Pancreas (tissue), 10 donors: ENCODE results near the gene TPST1. TPM values are rescaled to one million over a fixed set of nuclear protein-coding genes. Genes with fewer than 3 reads are reported as not detected.

Experiments used
- ATAC-seq, 4 donors: fragments of 200-7000 bp; cut with Tn5 transposase; one replicate each; pipeline versions ENCODE4 v1.8.0 to v1.9.1; 2020; ENCODE audit warnings: mild to moderate bottlenecking in 4 of 4, moderate library complexity in 4 of 4
- DNase-seq, 6 donors: peaks; one replicate each; pipeline ENCODE4 v3.0.0-alpha.2; 2020
- FAIRE-seq: peaks from 2 replicates; lab custom pipeline; 2012; peaks lifted over from hg19 to GRCh38; lab: Jason Lieb, UNC
- H3K27ac ChIP-seq, 4 donors: fragments of 200-600 bp; sonication (generic); 1 replicate in 3 of 4; 2 replicates in 1 of 4; pipeline versions ENCODE4 v1.5.0 to v1.8.0; 2020
- H3K27me3 ChIP-seq, 4 donors: fragments of 200-600 bp; one replicate each; pipeline ENCODE4 v1.8.0; 2021
- H3K36me3 ChIP-seq, 3 donors: fragments of 200-600 bp; sonication (generic) in 1 of 3; one replicate each; pipeline versions ENCODE4 v1.5.0 to v1.8.0; 2020 to 2021
- H3K4me1 ChIP-seq, 3 donors: fragments of 200-600 bp; one replicate each; pipeline ENCODE4 v1.8.0; 2021
- H3K4me3 ChIP-seq, 4 donors: fragments of 200-600 bp; sonication (generic) in 2 of 4; one replicate each; pipeline versions ENCODE4 v1.5.0 to v1.8.0; 2020 to 2021
- H3K9me3 ChIP-seq, 4 donors: fragments of 200-600 bp; one replicate each; pipeline ENCODE4 v1.8.0; 2021
- WGBS, 2 donors: extraction: QIAGEN DNeasy Blood & Tissue Kit; methylation state at CpG; one replicate each; pipeline ENCODE4 v1.1.7; 2013; 5-methylcytosine and 5-hydroxymethylcytosine counted together
- intact Hi-C, 3 donors: fragments of 100-400 bp; cut with DNase I; formaldehyde crosslinking; loops; one replicate each; pipeline versions ENCODE4 v1.11.1 to v1.14.2; 2022
- polyA plus RNA-seq, 2 donors: library from polyadenylated mRNA; stranded (reverse); fragments of 200-250 nt; gene quantifications; one replicate each; pipeline ENCODE4 v1.2.3, GENCODE V29; 2013
- total RNA-seq, 6 donors: library from RNA; stranded (reverse); fragmentation: NEBNext Ultra II Directional in 4 of 6; extraction: Animal tissue kit (Norgen Biotek cat#: 25700) in 4 of 6; gene quantifications; one replicate each; pipeline versions ENCODE4 v1.2.1 to v1.2.4, GENCODE V29; 2021 to 2023
- TF ChIP-seq, protein P1 (sequence below), 4 donors: fragments of 200-600 bp; sonication (generic) in 3 of 4; IDR thresholded peaks; one replicate each; pipeline versions ENCODE4 v1.5.0 to v1.8.0; 2021; ENCODE audit warnings: antibody characterized with exemption in 4 of 4
- donor health status: healthy with polysubstance abuse.
- donor health status: DM: no; HTN: no; CAD: no; lungs with moderate emphysema.
- donor health status: DM: no; HTN: no; CAD: no.
- donor health status: control.
- donor health status: control.
- donor health status: Bipolar disorder and iron deficiency.
- donor health status: DM: yes; HTN: yes; CAD: no.
- donor health status: DM: no; HTN: no; CAD: no.
- donor health status: DM: no; HTN: no; CAD: no.
- donor health status: DM: yes; HTN: yes; CAD: no.

TPST1 gene
- total and polyA plus RNA-seq, 8 donors: 3.3 to 18.5 (median 6.3) TPM

DNA sequence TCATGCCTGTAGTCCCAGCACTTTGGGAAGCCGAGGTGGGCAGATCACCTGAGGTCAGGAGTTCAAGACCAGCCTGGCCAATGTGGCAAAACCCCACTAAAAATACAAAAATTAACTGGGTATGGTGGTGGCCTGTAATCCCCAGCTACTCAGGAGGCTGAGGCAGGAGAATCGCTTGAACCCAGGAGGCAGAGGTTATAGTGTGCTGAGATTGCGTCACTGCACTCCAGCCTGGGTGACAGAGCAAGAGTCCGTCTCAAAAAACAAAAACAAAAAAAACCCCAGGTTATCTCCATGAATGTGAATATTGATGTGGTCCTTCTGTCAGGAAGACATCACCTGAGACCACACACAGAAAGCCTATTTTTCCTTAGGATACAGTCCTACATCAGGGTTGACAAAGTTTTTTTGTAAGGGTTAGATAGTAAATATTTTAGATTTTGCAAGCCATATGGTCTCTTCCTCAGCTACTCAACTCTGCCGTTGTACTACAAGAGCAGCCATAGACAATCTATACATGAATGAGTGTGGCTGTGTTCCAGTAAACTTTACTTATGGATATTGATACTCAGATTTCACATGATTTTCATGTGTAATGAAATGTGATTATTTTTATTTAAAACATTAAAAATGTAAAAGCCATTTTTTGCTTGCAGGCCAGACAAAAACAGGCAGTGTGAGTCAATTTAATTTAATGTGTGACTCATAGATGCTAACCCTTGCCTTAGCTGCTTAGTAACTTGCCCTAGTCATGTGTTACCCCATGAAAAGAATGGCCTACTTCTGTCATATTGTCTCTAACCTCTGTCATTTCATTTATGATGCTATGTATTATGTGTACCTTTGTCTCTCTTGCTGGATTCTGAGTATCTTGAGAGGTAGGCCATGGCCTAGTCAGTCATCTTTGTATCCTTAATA lies 78.1 kb downstream of the TPST1 start:
- H3K27me3 ChIP-seq: no peaks in the 10 kb centered on the region
- intact Hi-C loops: no loop called here
- no peak overlapping the region for H3K27ac ChIP-seq
- ATAC-seq (peak in 3 of 4 donors; percentile 56 to 86 (median 80)), FAIRE-seq (no peak), DNase-seq (no peak)
- no peaks in the 10 kb centered on the region for H3K9me3 ChIP-seq
- H3K36me3 ChIP-seq: no peaks in the 10 kb centered on the region
- H3K4me1 ChIP-seq: no peaks in the 10 kb centered on the region
- no peak overlapping the region for H3K4me3 ChIP-seq
- 89 to 90% methylated on average over 5 of the region's 5 CpGs for whole genome bisulfite sequencing, 2 donors
- TF ChIP-seq, protein P1, sequence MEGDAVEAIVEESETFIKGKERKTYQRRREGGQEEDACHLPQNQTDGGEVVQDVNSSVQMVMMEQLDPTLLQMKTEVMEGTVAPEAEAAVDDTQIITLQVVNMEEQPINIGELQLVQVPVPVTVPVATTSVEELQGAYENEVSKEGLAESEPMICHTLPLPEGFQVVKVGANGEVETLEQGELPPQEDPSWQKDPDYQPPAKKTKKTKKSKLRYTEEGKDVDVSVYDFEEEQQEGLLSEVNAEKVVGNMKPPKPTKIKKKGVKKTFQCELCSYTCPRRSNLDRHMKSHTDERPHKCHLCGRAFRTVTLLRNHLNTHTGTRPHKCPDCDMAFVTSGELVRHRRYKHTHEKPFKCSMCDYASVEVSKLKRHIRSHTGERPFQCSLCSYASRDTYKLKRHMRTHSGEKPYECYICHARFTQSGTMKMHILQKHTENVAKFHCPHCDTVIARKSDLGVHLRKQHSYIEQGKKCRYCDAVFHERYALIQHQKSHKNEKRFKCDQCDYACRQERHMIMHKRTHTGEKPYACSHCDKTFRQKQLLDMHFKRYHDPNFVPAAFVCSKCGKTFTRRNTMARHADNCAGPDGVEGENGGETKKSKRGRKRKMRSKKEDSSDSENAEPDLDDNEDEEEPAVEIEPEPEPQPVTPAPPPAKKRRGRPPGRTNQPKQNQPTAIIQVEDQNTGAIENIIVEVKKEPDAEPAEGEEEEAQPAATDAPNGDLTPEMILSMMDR (IDR thresholded peaks at IDR 0.05): no peak

DNA sequence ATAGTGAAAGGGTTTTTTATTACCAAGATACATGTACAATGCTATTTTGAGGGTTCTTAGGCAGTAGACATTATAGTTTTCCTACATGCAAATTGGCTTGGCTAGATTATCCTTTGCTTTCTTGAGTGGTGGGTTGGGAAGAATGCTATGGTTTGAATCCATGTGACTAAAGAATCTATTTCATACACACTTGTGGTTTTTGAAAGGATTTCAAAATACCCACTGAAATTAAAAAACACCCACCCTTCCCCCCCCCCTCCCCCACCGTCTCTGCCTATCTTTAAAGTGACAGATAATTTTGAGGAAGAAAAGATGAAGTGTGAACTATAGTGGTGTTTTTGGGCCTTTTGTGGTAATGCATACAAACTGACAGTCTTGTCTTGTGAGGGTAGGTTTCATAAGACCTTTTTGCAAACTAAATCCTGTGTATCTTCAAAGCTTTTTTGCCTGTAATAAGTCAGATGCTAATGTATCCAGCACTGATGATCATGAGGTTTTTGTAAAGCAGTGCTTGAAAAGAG lies 90.9 kb downstream of the TPST1 start:
- no peaks in the 10 kb centered on the region for H3K27me3 ChIP-seq
- H3K9me3 ChIP-seq: no peaks in the 10 kb centered on the region
- FAIRE-seq (no peak), DNase-seq (no peak), ATAC-seq (peak in 1 of 4 donors; percentile 61)
- H3K4me3 ChIP-seq: no peak overlapping the region
- no peak overlapping the region for H3K27ac ChIP-seq
- 61 to 94% methylated on average over 1 of the region's 1 CpG for WGBS, 2 donors
- intact Hi-C loops: no loop called here
- H3K36me3 ChIP-seq: no peaks in the 10 kb centered on the region
- H3K4me1 ChIP-seq: no peaks in the 10 kb centered on the region
- TF ChIP-seq, protein P1 (IDR thresholded peaks at IDR 0.05): no peak

DNA sequence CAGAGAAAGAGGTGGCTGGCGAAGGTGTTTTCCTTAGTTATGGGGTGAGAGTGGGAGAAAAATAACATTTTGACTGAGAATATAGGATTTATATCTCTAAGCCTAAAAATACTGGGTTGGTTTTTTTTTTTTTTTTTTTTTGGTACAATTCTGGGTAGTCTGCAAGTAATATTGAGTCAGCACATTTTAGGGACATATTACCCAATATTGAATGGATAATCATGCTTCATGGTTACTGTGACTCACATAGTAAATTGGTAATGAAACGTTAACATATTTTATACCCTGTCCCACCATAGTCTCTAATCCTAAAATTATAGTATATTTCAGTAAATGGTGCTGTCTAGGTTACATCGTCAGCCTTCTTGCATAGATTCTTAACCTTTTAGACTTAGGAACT lies 91.4 kb downstream of the TPST1 start:
- Histone ChIP-seq H3K36me3 (no peaks in the 10 kb centered on the region), H3K9me3 (no peaks in the 10 kb centered on the region), H3K4me3 (no peak overlapping the region), H3K4me1 (no peaks in the 10 kb centered on the region), H3K27ac (no peak overlapping the region), H3K27me3 (no peaks in the 10 kb centered on the region)
- DNase-seq: no peak
- peak in 2 of 4 donors; percentile 55 to 58 for ATAC-seq
- 89 to 98% methylated on average over 3 of the region's 3 CpGs for WGBS, 2 donors
- intact Hi-C loops: no loop called here
- TF ChIP-seq, protein P1 (IDR thresholded peaks at IDR 0.05): no peak
- no peak for FAIRE-seq

GRCh38 chr7:66297579-66297978 lies 92.4 kb downstream of the TPST1 start:
- ATAC-seq (peak in 1 of 4 donors; percentile 22), DNase-seq (no peak), FAIRE-seq (no peak)
- Histone ChIP-seq H3K36me3 (no peaks in the 10 kb centered on the region), H3K27ac (no peak overlapping the region), H3K4me3 (no peak overlapping the region), H3K9me3 (no peaks in the 10 kb centered on the region), H3K4me1 (no peaks in the 10 kb centered on the region), H3K27me3 (no peaks in the 10 kb centered on the region)
- intact Hi-C loops: no loop called here
- TF ChIP-seq, protein P1 (IDR thresholded peaks at IDR 0.05): no peak

GRCh38 chr7:66301249-66301648 lies 96.1 kb downstream of the TPST1 start:
- no peak for ATAC-seq
- FAIRE-seq: no peak
- Histone ChIP-seq H3K9me3 (no peaks in the 10 kb centered on the region), H3K36me3 (no peaks in the 10 kb centered on the region), H3K27me3 (no peaks in the 10 kb centered on the region), H3K4me1 (peaks cover 12 to 25% (median 16%) of the 10 kb centered on the region in 3 donors), H3K4me3 (no peak overlapping the region), H3K27ac (no peak overlapping the region)
- DNase-seq: no peak
- intact Hi-C loops: no loop called here
- TF ChIP-seq, protein P1 (IDR thresholded peaks at IDR 0.05): no peak
- 88 to 98% methylated on average over 2 of the region's 2 CpGs for WGBS, 2 donors
